ENCODE data around the gene CD160.

- TF ChIP-seq, protein P1, sequence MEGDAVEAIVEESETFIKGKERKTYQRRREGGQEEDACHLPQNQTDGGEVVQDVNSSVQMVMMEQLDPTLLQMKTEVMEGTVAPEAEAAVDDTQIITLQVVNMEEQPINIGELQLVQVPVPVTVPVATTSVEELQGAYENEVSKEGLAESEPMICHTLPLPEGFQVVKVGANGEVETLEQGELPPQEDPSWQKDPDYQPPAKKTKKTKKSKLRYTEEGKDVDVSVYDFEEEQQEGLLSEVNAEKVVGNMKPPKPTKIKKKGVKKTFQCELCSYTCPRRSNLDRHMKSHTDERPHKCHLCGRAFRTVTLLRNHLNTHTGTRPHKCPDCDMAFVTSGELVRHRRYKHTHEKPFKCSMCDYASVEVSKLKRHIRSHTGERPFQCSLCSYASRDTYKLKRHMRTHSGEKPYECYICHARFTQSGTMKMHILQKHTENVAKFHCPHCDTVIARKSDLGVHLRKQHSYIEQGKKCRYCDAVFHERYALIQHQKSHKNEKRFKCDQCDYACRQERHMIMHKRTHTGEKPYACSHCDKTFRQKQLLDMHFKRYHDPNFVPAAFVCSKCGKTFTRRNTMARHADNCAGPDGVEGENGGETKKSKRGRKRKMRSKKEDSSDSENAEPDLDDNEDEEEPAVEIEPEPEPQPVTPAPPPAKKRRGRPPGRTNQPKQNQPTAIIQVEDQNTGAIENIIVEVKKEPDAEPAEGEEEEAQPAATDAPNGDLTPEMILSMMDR (IDR thresholded peaks at IDR 0.05; ENCODE audit: low read length): no peak
- TF ChIP-seq EZH2phosphoT487 (IDR thresholded peaks at IDR 0.05; ENCODE audit: low read length): no peak
Measured at GRCh38 chr1:145788580-145788979, 69.3 kb downstream of the CD160 start.

Data from MM.1S (cell line).